Measurements from ENCODE around the gene ATP6V1E1. TPM values are rescaled to one million over a fixed set of nuclear protein-coding genes. Genes with fewer than 3 reads are reported as not detected.
A peak's percentile ranks its signal among the peaks of the same experiment; 100 is the strongest.
"Not testable (repeated sequence)": the region's sequence is repeated elsewhere in the genome, so short reads cannot be mapped to it uniquely, and the experiment has no call there.

Gene ATP6V1E1
- total RNA-seq: 174 TPM
- long read RNA-seq, transcript ATP6V1E1-201 (9 exons, 1,402 nt): major isoform, 66 of 138 reads
- long read RNA-seq, partial matches to known transcripts: 69 of 138 reads
- long read RNA-seq, other reads (novel, unspliced or antisense): 1 of 138 reads

DNA sequence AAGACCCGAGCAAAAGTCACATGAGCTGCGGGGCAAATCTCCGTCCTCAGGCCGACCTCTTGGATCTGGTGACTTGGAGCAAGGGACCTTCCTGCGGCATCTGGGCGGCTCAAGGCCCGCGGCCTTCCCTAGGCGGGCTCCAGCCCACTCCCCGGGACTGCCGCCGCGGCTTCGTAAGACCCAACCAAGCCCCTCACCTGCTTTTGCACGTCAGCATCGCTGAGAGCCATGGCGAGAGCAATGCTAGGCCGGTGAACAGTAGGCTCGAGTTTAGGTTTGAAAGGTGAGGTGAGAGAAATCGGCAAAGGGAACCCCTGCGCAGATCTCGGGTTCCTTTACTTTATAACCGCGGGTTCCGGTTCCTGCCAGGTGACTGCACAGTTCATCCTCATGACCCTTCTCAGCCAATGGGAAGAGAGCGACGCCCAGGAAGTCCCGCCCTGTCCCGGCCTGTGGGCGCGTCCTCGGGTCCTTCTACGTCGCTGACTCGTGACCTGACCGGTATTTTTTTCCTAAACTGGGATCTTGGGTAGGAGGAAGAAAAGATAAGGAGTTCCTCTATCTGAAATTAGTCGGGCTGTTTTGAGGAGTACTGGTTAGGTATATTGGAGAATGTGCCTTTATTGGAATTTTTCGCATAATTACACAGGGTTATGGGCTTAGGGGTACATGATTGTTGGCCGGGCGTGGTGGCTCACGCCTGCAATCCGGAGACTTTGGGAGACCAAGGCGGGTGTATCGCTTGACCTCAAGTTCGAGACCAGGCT lies at the start of gene ATP6V1E1:
Gene ATP6V1E1 (minus strand): TSS at position 344 of the 767 bp plus-strand sequence. CDS start 114 bp downstream, at position 230.
- intact Hi-C loops (cut with DNase I): loop anchor here (1.0 kb wide), 1 partner anchor 10 kb away; the partner anchor contains the start of gene BCL2L13
- peak; percentile 99 for DNase-seq (ENCODE audit: low spot score)

GRCh38 chr22:17675584-17675983 lies 47.0 kb upstream of the ATP6V1E1 start:
- intact Hi-C loops (cut with DNase I): no loop called here

DNA sequence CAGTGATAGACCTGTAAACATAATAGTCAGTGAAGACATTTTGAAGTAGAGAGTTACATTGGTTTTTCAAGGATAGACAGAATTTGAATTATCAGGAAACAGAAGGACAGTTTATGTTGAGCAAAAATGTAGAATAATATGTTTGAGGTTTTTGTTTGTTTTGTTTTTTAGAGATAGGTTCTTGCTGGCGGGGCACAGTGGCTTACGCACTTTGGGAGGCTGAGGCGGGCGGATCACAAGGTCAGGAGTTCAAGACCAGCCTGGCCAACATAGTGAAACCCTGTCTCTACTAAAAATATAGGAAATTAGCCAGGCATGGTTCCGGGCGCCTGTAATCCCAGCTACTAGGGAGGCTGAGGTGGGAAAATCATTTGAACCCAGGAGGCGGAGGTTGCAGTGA lies 45.6 kb upstream of the ATP6V1E1 start:
- no peak for DNase-seq (ENCODE audit: low spot score)
- intact Hi-C loops (cut with DNase I): no loop called here

More at GRCh38 chr22:17675584-17675983, 47.0 kb upstream of the ATP6V1E1 start:
- no peak for DNase-seq (ENCODE audit: low spot score)

DNA sequence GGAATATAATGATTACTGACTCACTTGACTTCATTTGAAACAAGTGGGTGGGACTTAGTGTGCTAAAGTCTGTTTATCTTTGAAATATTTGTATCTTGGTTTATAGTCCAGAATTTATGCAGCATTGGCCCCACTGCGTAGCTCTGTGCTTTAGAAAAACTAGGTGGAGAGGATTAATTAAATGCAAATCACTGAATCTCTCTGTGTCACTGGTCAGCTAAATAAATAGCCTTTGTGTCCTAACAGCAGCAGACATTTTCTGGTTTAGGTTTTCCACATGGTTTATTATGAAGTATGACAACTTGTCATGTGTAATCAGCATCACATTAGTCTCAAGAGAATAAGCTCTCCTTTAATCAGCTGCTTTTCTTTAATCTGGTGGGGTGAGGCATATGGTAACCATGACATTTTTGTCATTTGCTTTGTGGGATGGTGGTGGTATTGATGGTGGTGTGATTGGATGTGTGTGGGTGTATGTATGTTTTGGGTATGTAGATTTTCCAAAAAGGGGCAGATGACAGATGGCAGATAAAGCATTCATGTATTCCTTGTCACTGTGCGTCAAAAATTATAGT lies 44.0 kb upstream of the ATP6V1E1 start:
- intact Hi-C loops (cut with DNase I): no loop called here
- no peak for DNase-seq (ENCODE audit: low spot score)

DNA sequence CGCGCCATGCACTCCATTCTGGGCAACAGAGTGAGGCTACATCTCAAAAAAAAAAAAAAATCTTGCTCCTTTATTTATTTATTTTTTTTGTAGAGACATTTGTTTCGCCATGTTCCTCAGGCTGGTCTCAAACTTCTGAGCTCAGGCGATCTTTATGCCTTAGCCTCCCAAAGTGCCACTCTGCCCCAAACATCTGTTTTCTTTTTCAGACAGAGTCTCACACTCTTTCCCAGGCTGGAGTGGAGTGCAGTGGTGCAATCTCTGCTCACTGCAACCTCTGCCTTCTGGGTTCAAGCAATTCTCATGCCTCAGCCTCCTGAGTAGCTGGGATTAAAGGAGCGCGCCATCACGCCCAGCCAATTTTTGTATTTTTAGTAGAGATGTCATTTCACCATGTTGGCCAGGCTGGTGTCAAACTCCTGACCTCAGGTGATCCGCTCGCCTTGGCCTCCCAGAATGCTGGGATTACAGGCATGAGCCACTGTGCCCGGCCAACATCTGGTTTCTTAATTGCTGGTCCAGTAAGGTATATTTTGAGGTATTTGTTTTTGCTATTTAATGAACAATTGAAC lies 43.1 kb upstream of the ATP6V1E1 start:
- intact Hi-C loops (cut with DNase I); DNase-seq (ENCODE audit: low spot score): not testable (repeated sequence)

DNA sequence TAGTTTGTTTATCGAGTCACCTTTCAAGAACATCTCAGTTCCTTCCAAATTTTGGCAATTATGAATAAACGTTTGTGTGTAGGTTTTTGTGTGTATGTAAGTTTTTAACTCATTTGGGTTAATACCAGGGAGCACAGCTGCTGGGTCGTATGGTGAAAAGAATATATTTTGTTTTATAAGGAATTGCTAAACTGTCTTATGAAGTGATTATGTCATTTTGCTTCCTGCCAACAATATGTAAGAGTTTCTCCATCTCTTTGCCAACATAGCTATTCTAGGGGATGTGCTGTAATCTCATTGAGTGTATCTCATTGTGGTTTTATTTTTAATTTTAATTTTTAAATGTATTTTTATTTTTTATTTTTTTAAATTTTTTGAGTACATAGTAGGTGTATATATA lies 37.3 kb upstream of the ATP6V1E1 start:
- intact Hi-C loops (cut with DNase I): no loop called here
- DNase-seq (ENCODE audit: low spot score): no peak

DNA sequence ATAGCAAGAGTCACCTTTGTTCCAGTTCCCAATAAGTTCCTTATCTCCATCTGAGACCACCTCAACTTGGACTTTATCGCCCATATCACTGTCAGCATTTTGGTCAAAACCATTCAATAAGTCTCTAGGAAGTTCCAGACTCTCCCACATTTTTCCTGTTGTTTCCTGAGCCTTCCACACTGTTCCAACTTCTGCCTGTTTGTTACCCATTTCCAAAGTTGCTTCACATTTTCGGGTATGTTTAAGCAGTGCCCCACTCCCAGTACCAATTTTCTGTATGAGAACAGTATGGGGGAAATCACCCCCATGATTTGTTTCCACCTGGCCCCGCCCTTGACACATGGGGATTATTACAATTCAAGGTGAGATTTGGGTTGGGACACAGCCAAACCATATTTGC lies 36.7 kb upstream of the ATP6V1E1 start:
- DNase-seq (ENCODE audit: low spot score): no peak
- intact Hi-C loops (cut with DNase I): no loop called here

- DNase-seq (ENCODE audit: low spot score): no peak
- intact Hi-C loops (cut with DNase I): no loop called here
Measured at GRCh38 chr22:17664414-17665055, 36.0 kb upstream of the ATP6V1E1 start.

DNA sequence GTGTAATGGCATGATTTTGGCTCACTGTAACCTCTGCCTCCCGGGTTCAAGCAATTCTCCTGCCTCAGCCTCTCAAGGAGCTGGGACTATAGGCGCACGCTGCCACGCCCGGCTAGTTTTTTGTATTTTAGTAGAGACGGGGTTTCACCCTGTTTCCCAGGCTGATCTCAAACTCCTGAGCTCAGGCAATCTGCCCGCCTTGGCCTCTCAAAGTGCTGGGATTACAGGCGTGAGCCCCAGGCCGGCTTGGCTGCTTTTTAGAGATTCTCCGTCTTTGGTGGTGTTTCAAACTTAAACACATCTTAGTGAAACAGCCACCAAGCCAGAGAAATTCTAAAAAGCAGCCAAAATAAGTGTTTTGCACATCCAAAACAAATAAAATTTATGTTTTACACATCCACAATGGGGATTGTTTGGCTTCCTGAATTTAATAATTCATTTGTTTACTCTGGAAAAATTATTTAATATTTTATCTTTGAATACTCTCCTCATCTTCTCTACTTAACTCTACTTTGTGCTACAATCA lies 28.4 kb upstream of the ATP6V1E1 start:
- intact Hi-C loops (cut with DNase I): no loop called here
- no peak for DNase-seq (ENCODE audit: low spot score)

DNA sequence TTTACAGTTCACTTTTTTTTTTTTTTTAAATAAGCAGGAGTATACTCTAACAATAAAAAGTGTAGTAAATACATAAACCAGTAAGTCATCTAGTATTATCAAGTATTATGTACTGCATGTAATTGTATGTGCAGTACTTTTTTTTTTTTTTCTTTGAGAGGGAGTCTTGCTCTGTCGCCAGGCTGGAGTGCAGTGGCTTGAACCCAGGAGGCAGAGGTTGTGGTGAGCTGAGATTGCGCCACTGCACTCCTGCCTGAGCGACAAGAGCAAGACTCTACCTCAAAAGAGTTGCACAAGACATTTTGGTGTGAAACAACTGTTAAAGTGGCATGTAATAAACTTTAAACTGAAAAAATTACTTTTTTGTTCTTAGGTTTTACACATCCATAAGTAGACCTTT lies 26.7 kb upstream of the ATP6V1E1 start:
- DNase-seq (ENCODE audit: low spot score): no peak
- intact Hi-C loops (cut with DNase I): no loop called here

DNA sequence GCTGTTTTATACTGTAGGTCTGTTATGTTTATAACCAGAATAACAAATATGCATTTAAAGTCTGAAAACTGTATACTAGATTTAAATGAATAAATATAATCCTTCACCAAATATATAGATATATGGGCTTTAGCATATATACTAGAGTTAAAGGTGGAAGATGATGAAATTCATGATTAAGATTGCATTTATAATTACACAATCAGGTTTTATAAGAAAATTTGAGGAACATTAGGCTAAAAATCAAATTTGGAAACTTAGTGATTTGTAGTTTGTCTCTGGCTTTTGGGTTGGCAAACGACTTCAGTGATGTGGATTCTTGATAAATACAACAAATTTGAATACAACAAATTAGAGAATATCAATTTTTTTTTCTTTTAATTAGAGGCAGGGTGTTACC lies 20.0 kb upstream of the ATP6V1E1 start:
- no peak for DNase-seq (ENCODE audit: low spot score)
- intact Hi-C loops (cut with DNase I): no loop called here

- intact Hi-C loops (cut with DNase I): no loop called here
Measured at GRCh38 chr22:17647991-17648390, 19.4 kb upstream of the ATP6V1E1 start.

DNA sequence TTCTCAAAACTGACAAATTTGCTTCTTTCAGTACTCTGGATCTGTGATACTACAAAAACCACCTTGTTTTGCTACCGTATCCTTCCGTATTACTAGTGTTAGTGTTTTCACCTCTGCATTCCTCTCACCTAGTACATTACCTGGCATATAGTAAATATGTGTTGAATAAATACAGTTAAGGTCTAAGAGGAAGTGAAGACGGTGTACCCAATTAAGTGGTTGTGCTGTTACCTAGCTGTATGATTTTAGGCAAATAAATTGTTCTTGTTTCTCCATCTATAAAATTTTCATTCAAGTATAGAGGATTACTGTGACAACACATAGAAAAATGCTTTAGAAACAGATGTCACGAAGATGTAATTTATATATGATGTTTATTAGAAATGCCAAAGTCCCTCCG lies 18.9 kb upstream of the ATP6V1E1 start:
- DNase-seq (ENCODE audit: low spot score): no peak
- intact Hi-C loops (cut with DNase I): no loop called here

More at GRCh38 chr22:17647991-17648390, 19.4 kb upstream of the ATP6V1E1 start:
- DNase-seq (ENCODE audit: low spot score): no peak

- intact Hi-C loops (cut with DNase I); DNase-seq (ENCODE audit: low spot score): not testable (repeated sequence)
Measured at GRCh38 chr22:17642357-17642756, 13.8 kb upstream of the ATP6V1E1 start.

- intact Hi-C loops (cut with DNase I): no loop called here
- no peak for DNase-seq (ENCODE audit: low spot score)
Measured at GRCh38 chr22:17641269-17641668, 12.7 kb upstream of the ATP6V1E1 start.

DNA sequence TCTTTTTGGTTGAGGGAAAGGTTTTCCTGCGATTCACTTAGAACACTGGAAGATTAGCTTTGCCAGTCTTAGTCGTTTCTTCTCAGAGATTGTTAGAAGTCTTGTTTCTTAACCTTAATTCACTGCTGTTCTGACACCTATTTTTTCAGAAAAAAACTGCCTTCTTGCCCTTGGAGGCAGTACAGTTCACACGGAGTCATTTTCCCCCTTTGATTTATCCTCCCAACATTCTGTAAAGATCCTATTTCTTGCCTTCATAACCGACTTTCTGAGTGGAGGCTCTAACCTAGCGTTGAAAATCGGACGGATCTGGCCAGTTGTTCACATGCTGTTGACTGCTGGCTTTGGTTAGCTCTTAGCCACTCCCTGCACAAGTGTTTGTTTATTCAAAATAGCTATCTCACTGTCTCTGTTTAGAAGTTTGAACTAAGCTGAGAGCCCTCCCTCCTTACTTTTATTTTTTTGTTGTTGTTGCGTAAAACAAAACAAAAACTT lies 10.7 kb upstream of the ATP6V1E1 start:
- intact Hi-C loops (cut with DNase I): loop anchor here (2.0 kb wide), 1 partner anchor 76 kb away; the partner anchor contains the start of gene SLC25A18
- DNase-seq (ENCODE audit: low spot score): no peak

GRCh38 chr22:17638432-17639246 lies 10.1 kb upstream of the ATP6V1E1 start, which contains the start of gene BCL2L13:
TSS of gene BCL2L13 (plus strand) at chr22:17638757. CDS start at chr22:17655712, 16,955 bp downstream.
- peak; percentile 97 for DNase-seq (ENCODE audit: low spot score)
- intact Hi-C loops (cut with DNase I): loop anchor here (1.0 to 2.0 kb wide), 2 partner anchors 10 to 76 kb away; partner anchors contain the start of genes ATP6V1E1 and SLC25A18

DNA sequence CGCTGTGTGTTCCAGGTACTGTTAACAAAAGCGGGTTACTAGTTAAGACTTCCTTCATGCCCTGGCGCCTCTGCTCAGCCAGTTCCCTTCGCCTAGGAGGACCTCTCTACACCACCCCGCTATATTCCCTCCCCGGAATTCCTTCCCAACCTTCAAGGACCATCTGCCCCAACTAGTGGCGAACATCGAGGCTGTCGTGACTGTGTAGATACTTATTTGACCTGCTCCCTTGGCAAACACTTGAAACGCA lies 9.6 kb upstream of the ATP6V1E1 start:
- intact Hi-C loops (cut with DNase I): loop anchor here (1.0 to 2.0 kb wide), 2 partner anchors 10 to 75 kb away; partner anchors contain the start of genes ATP6V1E1 and SLC25A18
- DNase-seq (ENCODE audit: low spot score): no peak
